Right hindlimb (tissue), 1 donor: ENCODE results near the gene CDC42EP1.
"Not testable (repeated sequence)": the region's sequence is repeated elsewhere in the genome, so short reads cannot be mapped to it uniquely, and the experiment has no call there.

Experiments
- DNase-seq: peaks from one replicate; pipeline ENCODE4 v3.0.0-alpha.2; 2018

Gene CDC42EP1

GRCh38 chr22:37534445-37534844 lies 25.8 kb upstream of the CDC42EP1 start:
- DNase-seq: no peak

GRCh38 chr22:37535159-37535558 lies 25.1 kb upstream of the CDC42EP1 start:
- DNase-seq: no peak

GRCh38 chr22:37538590-37539357 lies 21.5 kb upstream of the CDC42EP1 start:
- DNase-seq: peak; percentile 97

GRCh38 chr22:37539790-37540189 lies 20.5 kb upstream of the CDC42EP1 start:
- not testable (repeated sequence) for DNase-seq

- not testable (repeated sequence) for DNase-seq
These were observed 17.9 kb upstream of the CDC42EP1 start for GRCh38 chr22:37542416-37542815.

GRCh38 chr22:37542959-37543358 lies 17.3 kb upstream of the CDC42EP1 start:
- DNase-seq: no peak

- DNase-seq: peak; percentile 69
These were observed 15.2 kb upstream of the CDC42EP1 start for GRCh38 chr22:37544955-37545702.

GRCh38 chr22:37545703-37546436 lies 14.4 kb upstream of the CDC42EP1 start:
- DNase-seq: peak; percentile 96

GRCh38 chr22:37546437-37547250 lies 13.6 kb upstream of the CDC42EP1 start:
- DNase-seq: peak; percentile 82

GRCh38 chr22:37547251-37547741 lies 13.0 kb upstream of the CDC42EP1 start:
- peak; percentile 71 for DNase-seq

- DNase-seq: peak; percentile 80
These were observed 10.6 kb upstream of the CDC42EP1 start for GRCh38 chr22:37549704-37550059.

- DNase-seq: not testable (repeated sequence)
These were observed 9.4 kb upstream of the CDC42EP1 start for GRCh38 chr22:37550921-37551320.

GRCh38 chr22:37551981-37552380 lies 8.3 kb upstream of the CDC42EP1 start:
- DNase-seq: no peak

- DNase-seq: peak; percentile 89
These were observed 7.6 kb upstream of the CDC42EP1 start for GRCh38 chr22:37552524-37553163.

GRCh38 chr22:37553725-37554124 lies 6.6 kb upstream of the CDC42EP1 start:
- DNase-seq: no peak

- DNase-seq: no peak
These were observed 5.3 kb upstream of the CDC42EP1 start for GRCh38 chr22:37555029-37555428.

GRCh38 chr22:37556710-37557109 lies 3.6 kb upstream of the CDC42EP1 start:
- no peak for DNase-seq

GRCh38 chr22:37557321-37558001 lies 2.8 kb upstream of the CDC42EP1 start:
- no peak for DNase-seq

- DNase-seq: no peak
These were observed 1.5 kb upstream of the CDC42EP1 start for GRCh38 chr22:37558815-37559214.

GRCh38 chr22:37559521-37559900 lies 769 bp upstream of the CDC42EP1 start:
- no peak for DNase-seq

GRCh38 chr22:37560608-37561211 lies 430 bp downstream of the CDC42EP1 start:
- DNase-seq: peak; percentile 74
